Activated T-helper 2 cell treated with anti-CD3 and anti-CD28 coated beads, Interferon-gamma antibody, Interleukin-2, Interleukin-4, amounts not matched to agents 10 μg/mL and 5 μg/mL and 100 μg/mL, durations not matched to agents 14 hours and 24 hours and 36 hours (primary cell): Measurements from ENCODE around the gene BTG3. TPM values are rescaled to one million over a fixed set of nuclear protein-coding genes. Genes with fewer than 3 reads are reported as not detected.

Experiments used
- DNase-seq: peaks from one replicate; pipeline ENCODE4 v3.0.0; 2021; ENCODE audit warnings: low spot score
- H3K27ac Mint-ChIP-seq: one replicate; pipeline ENCODE4 v1.8.0; 2021; ENCODE audit warnings: mixed read lengths
- H3K27me3 Mint-ChIP-seq: one replicate; pipeline ENCODE4 v1.8.0; 2021; ENCODE audit warnings: low read depth, mixed read lengths
- H3K36me3 Mint-ChIP-seq: one replicate; pipeline ENCODE4 v1.8.0; 2021; ENCODE audit warnings: low read depth, mixed read lengths
- H3K4me1 Mint-ChIP-seq: one replicate; pipeline ENCODE4 v1.8.0; 2021; ENCODE audit warnings: low read depth, mixed read lengths
- H3K4me3 Mint-ChIP-seq: one replicate; pipeline ENCODE4 v1.8.0; 2021; ENCODE audit warnings: low read depth, mild to moderate bottlenecking, moderate library complexity, mixed read lengths
- H3K9me3 Mint-ChIP-seq: one replicate; pipeline ENCODE4 v1.8.0; 2021; ENCODE audit warnings: mixed read lengths
- intact Hi-C: fragments of 100-400 bp; cut with micrococcal nuclease; formaldehyde crosslinking; loops from one replicate; pipeline ENCODE4 v1.15.1; 2023
- total RNA-seq: library from RNA; stranded (reverse); gene quantifications from 2 replicates; pipeline ENCODE4 v1.2.3, GENCODE V29; 2022

BTG3 gene
- total RNA-seq, 1 donor from 2014 or later, result 58.9 TPM

GRCh38 chr21:17613242-17613676 is 558 bp upstream of the BTG3 start:
- H3K27ac Mint-ChIP-seq, result peak overlapping the region; percentile 75
- intact Hi-C loops, result loop anchor here (5.0 kb wide), 2 partner anchors 101 to 1881 kb away; partner anchors contain the start of gene CXADR
- peaks cover 35% of the 10 kb centered on the region for H3K36me3 Mint-ChIP-seq
- peak overlapping the region; percentile 80 for H3K4me3 Mint-ChIP-seq
- H3K4me1 Mint-ChIP-seq, result peaks cover 44% of the 10 kb centered on the region
- H3K9me3 Mint-ChIP-seq, result no peaks in the 10 kb centered on the region
- H3K27me3 Mint-ChIP-seq, result no peaks in the 10 kb centered on the region
- DNase-seq, result peak; percentile 11

GRCh38 chr21:17612023-17612564 is 607 bp downstream of the BTG3 start:
- peak overlapping the region; percentile 96 for H3K27ac Mint-ChIP-seq
- intact Hi-C loops, result loop anchor here (5.0 kb wide), 2 partner anchors 100 to 1880 kb away; partner anchors contain the start of gene CXADR
- DNase-seq, result peak; percentile 17
- peak overlapping the region; percentile 92 for H3K4me3 Mint-ChIP-seq
- H3K27me3 Mint-ChIP-seq, result no peaks in the 10 kb centered on the region
- H3K9me3 Mint-ChIP-seq, result no peaks in the 10 kb centered on the region
- peaks cover 52% of the 10 kb centered on the region for H3K4me1 Mint-ChIP-seq
- H3K36me3 Mint-ChIP-seq, result peaks cover 47% of the 10 kb centered on the region

GRCh38 chr21:17611414-17612022 is 1.2 kb downstream of the BTG3 start:
- DNase-seq, result peak; percentile 76
- H3K27ac Mint-ChIP-seq, result peak overlapping the region; percentile 96
- H3K9me3 Mint-ChIP-seq, result no peaks in the 10 kb centered on the region
- peak overlapping the region; percentile 92 for H3K4me3 Mint-ChIP-seq
- H3K27me3 Mint-ChIP-seq, result no peaks in the 10 kb centered on the region
- H3K36me3 Mint-ChIP-seq, result peaks cover 48% of the 10 kb centered on the region
- H3K4me1 Mint-ChIP-seq, result peaks cover 53% of the 10 kb centered on the region
- intact Hi-C loops, result loop anchor here (1.0 to 5.0 kb wide), 6 partner anchors 17 to 1879 kb away; partner anchors contain the start of genes C21orf91 and CXADR

- intact Hi-C loops, result loop anchor here (1.0 to 5.0 kb wide), 6 partner anchors 16 to 1879 kb away; partner anchors contain the start of genes C21orf91 and CXADR
- H3K36me3 Mint-ChIP-seq, result peaks cover 51% of the 10 kb centered on the region
- H3K27ac Mint-ChIP-seq, result peak overlapping the region; percentile 96
- DNase-seq, result no peak
- H3K4me1 Mint-ChIP-seq, result peaks cover 54% of the 10 kb centered on the region
- no peaks in the 10 kb centered on the region for H3K27me3 Mint-ChIP-seq
- H3K9me3 Mint-ChIP-seq, result no peaks in the 10 kb centered on the region
- H3K4me3 Mint-ChIP-seq, result peak overlapping the region; percentile 92
These were observed 1.8 kb downstream of the BTG3 start for GRCh38 chr21:17610911-17611310.

GRCh38 chr21:17609681-17610080 is 3.0 kb downstream of the BTG3 start:
- Mint-ChIP-seq H3K36me3 (peaks cover 58% of the 10 kb centered on the region), H3K9me3 (no peaks in the 10 kb centered on the region), H3K27ac (peak overlapping the region; percentile 53), H3K4me3 (peak overlapping the region; percentile 92), H3K27me3 (no peaks in the 10 kb centered on the region), H3K4me1 (peaks cover 46% of the 10 kb centered on the region)
- intact Hi-C loops, result loop anchor here (2.0 to 5.0 kb wide), 5 partner anchors 15 to 1877 kb away; partner anchors contain the start of gene CXADR
- DNase-seq, result no peak

GRCh38 chr21:17607684-17608083 is 5.0 kb downstream of the BTG3 start:
- no peak for DNase-seq
- Mint-ChIP-seq H3K27me3 (no peaks in the 10 kb centered on the region), H3K27ac (no peak overlapping the region), H3K9me3 (no peaks in the 10 kb centered on the region), H3K4me3 (no peak overlapping the region), H3K4me1 (peaks cover 55% of the 10 kb centered on the region), H3K36me3 (peaks cover 78% of the 10 kb centered on the region)
- intact Hi-C loops, result no loop called here

- no peak for DNase-seq
- Mint-ChIP-seq H3K36me3 (peaks cover 70% of the 10 kb centered on the region), H3K4me1 (peaks cover 31% of the 10 kb centered on the region), H3K4me3 (no peak overlapping the region), H3K27me3 (no peaks in the 10 kb centered on the region), H3K9me3 (no peaks in the 10 kb centered on the region), H3K27ac (peak overlapping the region; percentile 33)
- intact Hi-C loops, result no loop called here
These were observed 9.8 kb downstream of the BTG3 start for GRCh38 chr21:17602874-17603273.

- Mint-ChIP-seq H3K27ac (no peak overlapping the region), H3K36me3 (peaks cover 73% of the 10 kb centered on the region), H3K9me3 (no peaks in the 10 kb centered on the region), H3K27me3 (no peaks in the 10 kb centered on the region), H3K4me3 (no peak overlapping the region), H3K4me1 (peaks cover 34% of the 10 kb centered on the region)
- intact Hi-C loops, result no loop called here
- DNase-seq, result no peak
These were observed 14.3 kb downstream of the BTG3 start for GRCh38 chr21:17598437-17598836.

GRCh38 chr21:17597680-17598079 is 15.0 kb downstream of the BTG3 start:
- Mint-ChIP-seq H3K9me3 (no peaks in the 10 kb centered on the region), H3K4me1 (peaks cover 27% of the 10 kb centered on the region), H3K4me3 (no peak overlapping the region), H3K27ac (no peak overlapping the region), H3K36me3 (peaks cover 71% of the 10 kb centered on the region), H3K27me3 (no peaks in the 10 kb centered on the region)
- intact Hi-C loops, result no loop called here
- no peak for DNase-seq

- intact Hi-C loops, result no loop called here
- Mint-ChIP-seq H3K4me3 (no peak overlapping the region), H3K27ac (no peak overlapping the region), H3K4me1 (peaks cover 7% of the 10 kb centered on the region), H3K36me3 (peaks cover 40% of the 10 kb centered on the region), H3K27me3 (no peaks in the 10 kb centered on the region), H3K9me3 (no peaks in the 10 kb centered on the region)
- DNase-seq, result no peak
These were observed 22.3 kb downstream of the BTG3 start for GRCh38 chr21:17590430-17590829.

GRCh38 chr21:17585875-17586450 is 26.7 kb downstream of the BTG3 start:
- Mint-ChIP-seq H3K27ac (no peak overlapping the region), H3K9me3 (no peaks in the 10 kb centered on the region), H3K27me3 (peaks cover 2% of the 10 kb centered on the region), H3K4me1 (no peaks in the 10 kb centered on the region), H3K4me3 (no peak overlapping the region), H3K36me3 (peaks cover 8% of the 10 kb centered on the region)
- DNase-seq, result no peak
- intact Hi-C loops, result loop anchor here (1.0 kb wide), 1 partner anchor 199 kb away; no protein-coding TSS in a partner anchor

- Mint-ChIP-seq H3K27me3 (peaks cover 2% of the 10 kb centered on the region), H3K4me1 (no peaks in the 10 kb centered on the region), H3K36me3 (no peaks in the 10 kb centered on the region), H3K27ac (no peak overlapping the region), H3K4me3 (no peak overlapping the region), H3K9me3 (no peaks in the 10 kb centered on the region)
- intact Hi-C loops, result no loop called here
- no peak for DNase-seq
These were observed 28.8 kb downstream of the BTG3 start for GRCh38 chr21:17583898-17584297.

- Mint-ChIP-seq H3K27me3 (peaks cover 3% of the 10 kb centered on the region), H3K4me1 (no peaks in the 10 kb centered on the region), H3K9me3 (no peaks in the 10 kb centered on the region), H3K36me3 (no peaks in the 10 kb centered on the region), H3K27ac (no peak overlapping the region), H3K4me3 (no peak overlapping the region)
- intact Hi-C loops, result no loop called here
- DNase-seq, result no peak
These were observed 32.4 kb downstream of the BTG3 start for GRCh38 chr21:17580319-17580718.
